Astrocyte (in vitro differentiated cells and primary cell): ENCODE measurements around the gene RUNDC1. TPM values are rescaled to one million over a fixed set of nuclear protein-coding genes. Genes with fewer than 3 reads are reported as not detected.

Experiments used
- DNase-seq: peaks from one replicate; pipeline ENCODE4 v3.0.0-alpha.2; 2010; ENCODE audit warnings: low read depth
- FAIRE-seq: peaks from 2 replicates; lab custom pipeline; 2011; peaks lifted over from hg19 to GRCh38; lab: Jason Lieb, UNC
- H2AFZ ChIP-seq: 2 replicates; pipeline ENCODE4 v1.6.0; 2012; ENCODE audit warnings: low read depth, low read length, inconsistent platforms
- H3K27ac ChIP-seq: 2 replicates; pipeline ENCODE4 v1.5.1; 2011; ENCODE audit warnings: low read depth, low read length, inconsistent platforms
- H3K27me3 ChIP-seq: 2 replicates; pipeline ENCODE4 v1.6.0; 2011; ENCODE audit warnings: low read length, inconsistent platforms; ENCODE audit not compliant: insufficient read depth
- H3K36me3 ChIP-seq: 2 replicates; pipeline ENCODE4 v1.5.1; 2011; ENCODE audit warnings: low read length, inconsistent platforms; ENCODE audit not compliant: insufficient read depth
- H3K4me1 ChIP-seq: 2 replicates; pipeline ENCODE4 v1.5.1; 2011; ENCODE audit warnings: low read length, inconsistent platforms; ENCODE audit not compliant: insufficient read depth
- H3K4me2 ChIP-seq: 2 replicates; pipeline ENCODE4 v1.6.0; 2012; ENCODE audit warnings: low read length, inconsistent platforms
- H3K4me3 ChIP-seq: 2 replicates; pipeline ENCODE4 v1.5.1; 2011; ENCODE audit warnings: low read depth, mild to moderate bottlenecking, low read length, inconsistent platforms; ENCODE audit not compliant: insufficient read depth
- H3K79me2 ChIP-seq: 2 replicates; pipeline ENCODE4 v1.6.0; 2012; ENCODE audit warnings: mild to moderate bottlenecking, low read length, inconsistent platforms; ENCODE audit not compliant: insufficient read depth
- H3K9ac ChIP-seq: 2 replicates; pipeline ENCODE4 v1.6.0; 2012; ENCODE audit warnings: mild to moderate bottlenecking, low read length, inconsistent platforms
- H3K9me3 ChIP-seq: 2 replicates; pipeline ENCODE4 v1.5.1; 2012; ENCODE audit warnings: low read depth, mild to moderate bottlenecking, low read length, inconsistent platforms; ENCODE audit not compliant: insufficient read depth
- H4K20me1 ChIP-seq: 2 replicates; pipeline ENCODE4 v1.6.0; 2012; ENCODE audit warnings: low read length, inconsistent platforms; ENCODE audit not compliant: insufficient read depth
- H3K27ac Mint-ChIP-seq: one replicate; pipeline ENCODE4 v1.8.0; 2021; ENCODE audit warnings: mild to moderate bottlenecking, mixed read lengths; ENCODE audit not compliant: unreplicated experiment
- H3K27me3 Mint-ChIP-seq: one replicate; pipeline ENCODE4 v1.8.0; 2021; ENCODE audit warnings: low read depth, mixed read lengths; ENCODE audit not compliant: unreplicated experiment
- H3K36me3 Mint-ChIP-seq: one replicate; pipeline ENCODE4 v1.8.0; 2021; ENCODE audit warnings: low read depth, mixed read lengths; ENCODE audit not compliant: unreplicated experiment
- H3K4me1 Mint-ChIP-seq: one replicate; pipeline ENCODE4 v1.8.0; 2021; ENCODE audit warnings: low read depth, mixed read lengths; ENCODE audit not compliant: unreplicated experiment
- H3K4me3 Mint-ChIP-seq: one replicate; pipeline ENCODE4 v1.8.0; 2021; ENCODE audit warnings: mild to moderate bottlenecking, moderate library complexity, mixed read lengths; ENCODE audit not compliant: unreplicated experiment
- H3K9me3 Mint-ChIP-seq: one replicate; pipeline ENCODE4 v1.8.0; 2021; ENCODE audit warnings: mild to moderate bottlenecking, mixed read lengths; ENCODE audit not compliant: unreplicated experiment
- CTCF ChIP-seq: IDR thresholded peaks from 2 replicates; pipeline ENCODE4 v1.5.1; 2011; ENCODE audit warnings: low read depth, mild to moderate bottlenecking, inconsistent platforms, low read length, moderate library complexity; ENCODE audit not compliant: insufficient read depth
- EZH2 ChIP-seq: IDR thresholded peaks from 2 replicates; pipeline ENCODE4 v1.6.1; 2012; ENCODE audit warnings: mild to moderate bottlenecking, low read length, inconsistent platforms; ENCODE audit not compliant: insufficient read depth
- total RNA-seq: library from RNA; stranded (reverse); gene quantifications from 2 replicates; pipeline ENCODE4 v1.2.1, GENCODE V29; 2021

The RUNDC1 gene
- total RNA-seq, 1 donor from 2014 or later, result 13.8 TPM

- Histone ChIP-seq H3K9ac (no peak overlapping the region), H3K4me1 (peaks cover 11% of the 10 kb centered on the region), H3K27me3 (no peaks in the 10 kb centered on the region), H3K79me2 (no peaks in the 10 kb centered on the region), H4K20me1 (no peaks in the 10 kb centered on the region), H3K9me3 (no peaks in the 10 kb centered on the region), H3K27ac (no peak overlapping the region), H3K36me3 (no peaks in the 10 kb centered on the region), H2AFZ (no peak overlapping the region), H3K4me2 (no peak overlapping the region), H3K4me3 (no peak overlapping the region)
- H3K27me3 Mint-ChIP-seq, result peaks cover 6% of the 10 kb centered on the region
- no peaks in the 10 kb centered on the region for H3K9me3 Mint-ChIP-seq
- FAIRE-seq, result no peak
- H3K4me3 Mint-ChIP-seq, result peak overlapping the region; percentile 50
- H3K27ac Mint-ChIP-seq, result no peak overlapping the region
- H3K36me3 Mint-ChIP-seq, result no peaks in the 10 kb centered on the region
- no peak for DNase-seq
- TF ChIP-seq EZH2 (no peak), CTCF (no peak)
- H3K4me1 Mint-ChIP-seq, result no peaks in the 10 kb centered on the region
Measured at GRCh38 chr17:43027091-43028032, 47.0 kb downstream of the RUNDC1 start.

GRCh38 chr17:43028221-43028861 is 48.0 kb downstream of the RUNDC1 start:
- DNase-seq, result no peak
- Histone ChIP-seq H3K36me3 (no peaks in the 10 kb centered on the region), H3K27me3 (no peaks in the 10 kb centered on the region), H3K79me2 (no peaks in the 10 kb centered on the region), H3K4me3 (no peak overlapping the region), H3K4me2 (no peak overlapping the region), H3K27ac (no peak overlapping the region), H2AFZ (no peak overlapping the region), H3K9me3 (no peaks in the 10 kb centered on the region), H3K4me1 (peaks cover 11% of the 10 kb centered on the region), H3K9ac (no peak overlapping the region), H4K20me1 (no peaks in the 10 kb centered on the region)
- Mint-ChIP-seq H3K27me3 (peaks cover 6% of the 10 kb centered on the region), H3K4me3 (peak overlapping the region; percentile 50), H3K36me3 (no peaks in the 10 kb centered on the region), H3K4me1 (no peaks in the 10 kb centered on the region), H3K27ac (no peak overlapping the region), H3K9me3 (no peaks in the 10 kb centered on the region)
- no peak for TF ChIP-seq EZH2
- TF ChIP-seq CTCF, result no peak
- no peak for FAIRE-seq
